OCI-LY7 (cell line): ENCODE measurements around the gene LRRC4C.

Experiments used
- EZH2phosphoT487 ChIP-seq: fragments of 200-600 bp; sonication (generic); IDR thresholded peaks from 2 replicates; pipeline ENCODE4 v1.6.1; 2018; ENCODE audit warnings: low read depth, borderline replicate concordance, mild to moderate bottlenecking, mixed run types, antibody characterized with exemption, low read length, moderate library complexity, mixed read lengths
- TF ChIP-seq, protein P1 (sequence below): fragments of 200-600 bp; sonication (generic); conservative IDR thresholded peaks from 2 replicates; pipeline ENCODE4 v1.5.1; 2014; ENCODE audit warnings: mild to moderate bottlenecking, antibody characterized with exemption, low read length, moderate library complexity, mixed read lengths

DNA sequence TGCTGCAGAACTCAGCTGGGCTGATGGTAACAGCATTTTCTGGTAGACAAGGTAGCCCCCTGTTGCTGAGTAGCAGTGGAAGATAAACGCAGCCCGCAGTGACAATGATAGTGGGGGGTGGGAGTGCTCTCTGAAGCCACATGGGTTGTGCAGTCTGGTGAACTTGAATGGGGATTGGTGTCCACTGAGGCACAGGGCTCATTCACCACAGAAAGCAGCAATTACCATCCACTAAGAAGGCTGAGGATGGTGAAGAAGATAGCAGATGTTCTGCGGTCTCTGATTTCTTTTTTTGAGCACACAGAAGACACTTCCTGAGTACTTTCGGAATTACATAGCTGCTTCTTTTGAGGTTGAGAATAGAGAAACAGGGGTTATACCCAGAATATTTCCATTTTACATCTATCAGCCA is 150.3 kb downstream of the LRRC4C start:
- TF ChIP-seq, protein P1, sequence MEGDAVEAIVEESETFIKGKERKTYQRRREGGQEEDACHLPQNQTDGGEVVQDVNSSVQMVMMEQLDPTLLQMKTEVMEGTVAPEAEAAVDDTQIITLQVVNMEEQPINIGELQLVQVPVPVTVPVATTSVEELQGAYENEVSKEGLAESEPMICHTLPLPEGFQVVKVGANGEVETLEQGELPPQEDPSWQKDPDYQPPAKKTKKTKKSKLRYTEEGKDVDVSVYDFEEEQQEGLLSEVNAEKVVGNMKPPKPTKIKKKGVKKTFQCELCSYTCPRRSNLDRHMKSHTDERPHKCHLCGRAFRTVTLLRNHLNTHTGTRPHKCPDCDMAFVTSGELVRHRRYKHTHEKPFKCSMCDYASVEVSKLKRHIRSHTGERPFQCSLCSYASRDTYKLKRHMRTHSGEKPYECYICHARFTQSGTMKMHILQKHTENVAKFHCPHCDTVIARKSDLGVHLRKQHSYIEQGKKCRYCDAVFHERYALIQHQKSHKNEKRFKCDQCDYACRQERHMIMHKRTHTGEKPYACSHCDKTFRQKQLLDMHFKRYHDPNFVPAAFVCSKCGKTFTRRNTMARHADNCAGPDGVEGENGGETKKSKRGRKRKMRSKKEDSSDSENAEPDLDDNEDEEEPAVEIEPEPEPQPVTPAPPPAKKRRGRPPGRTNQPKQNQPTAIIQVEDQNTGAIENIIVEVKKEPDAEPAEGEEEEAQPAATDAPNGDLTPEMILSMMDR = no peak
- no peak for TF ChIP-seq EZH2phosphoT487
